H9 (cell line): ENCODE results near the gene NEB. TPM values are rescaled to one million over a fixed set of nuclear protein-coding genes. Genes with fewer than 3 reads are reported as not detected.

Source experiments
- DNase-seq: peaks from one replicate; pipeline ENCODE4 v3.0.0-alpha.2; 2017
- H2AFZ ChIP-seq: one replicate; pipeline ENCODE4 v1.6.1; 2013; ENCODE audit warnings: mild to moderate bottlenecking, low read length, control low read depth, moderate library complexity
- H2AK5ac ChIP-seq: 2 replicates; pipeline ENCODE4 v1.6.1; 2013; ENCODE audit warnings: low read length, control low read depth, mixed read lengths; ENCODE audit not compliant: insufficient read length
- H2BK120ac ChIP-seq: one replicate; pipeline ENCODE4 v1.6.1; 2013; ENCODE audit warnings: low read depth, mild to moderate bottlenecking, low read length, control low read depth, inconsistent platforms; ENCODE audit not compliant: poor library complexity, severe bottlenecking
- H2BK12ac ChIP-seq: 2 replicates; pipeline ENCODE4 v1.6.1; 2013; ENCODE audit warnings: low read length, control low read depth, mixed read lengths, low read depth; ENCODE audit not compliant: insufficient read length
- H2BK15ac ChIP-seq: 2 replicates; pipeline ENCODE4 v1.6.1; 2013; ENCODE audit warnings: low read depth, low read length, control low read depth
- H2BK20ac ChIP-seq: one replicate; pipeline ENCODE4 v1.6.1; 2013; ENCODE audit warnings: low read depth, mild to moderate bottlenecking, low read length, control low read depth, inconsistent platforms; ENCODE audit not compliant: poor library complexity, severe bottlenecking
- H2BK5ac ChIP-seq: 2 replicates; pipeline ENCODE4 v1.6.1; 2013; ENCODE audit warnings: low read length, control low read depth, mixed read lengths; ENCODE audit not compliant: insufficient read length
- H3K14ac ChIP-seq: 2 replicates; pipeline ENCODE4 v1.6.1; 2013; ENCODE audit warnings: low read length, control low read depth; ENCODE audit not compliant: insufficient read depth
- H3K18ac ChIP-seq: 2 replicates; pipeline ENCODE4 v1.6.1; 2013; ENCODE audit warnings: low read depth, mild to moderate bottlenecking, mixed read lengths, low read length, control low read depth; ENCODE audit not compliant: insufficient read length
- H3K23ac ChIP-seq: 2 replicates; pipeline ENCODE4 v1.6.1; 2013; ENCODE audit warnings: low read length, control low read depth, mixed read lengths, low read depth; ENCODE audit not compliant: insufficient read length
- H3K23me2 ChIP-seq: 2 replicates; pipeline ENCODE4 v1.6.1; 2013; ENCODE audit warnings: low read depth, mild to moderate bottlenecking, mixed read lengths, low read length, control low read depth; ENCODE audit not compliant: insufficient read length, poor library complexity, severe bottlenecking
- H3K27ac ChIP-seq: 2 replicates; pipeline ENCODE4 v1.5.1; 2013; ENCODE audit warnings: low read length, control low read depth, mixed read lengths, low read depth; ENCODE audit not compliant: insufficient read length
- H3K27me3 ChIP-seq: 2 replicates; pipeline ENCODE4 v1.6.1; 2013; ENCODE audit warnings: low read length, control low read depth, inconsistent platforms; ENCODE audit not compliant: insufficient read depth
- H3K4ac ChIP-seq: 2 replicates; pipeline ENCODE4 v1.6.1; 2013; ENCODE audit warnings: low read depth, mild to moderate bottlenecking, control low read depth, inconsistent platforms, low read length, moderate library complexity
- H3K4me1 ChIP-seq: 2 replicates; pipeline ENCODE4 v1.6.1; 2013; ENCODE audit warnings: low read length, control low read depth, inconsistent platforms; ENCODE audit not compliant: insufficient read depth
- H3K4me2 ChIP-seq: 2 replicates; pipeline ENCODE4 v1.6.1; 2013; ENCODE audit warnings: low read length, control low read depth, mixed read lengths; ENCODE audit not compliant: insufficient read length, insufficient read depth
- H3K56ac ChIP-seq: 2 replicates; pipeline ENCODE4 v1.6.1; 2013; ENCODE audit warnings: low read depth, mild to moderate bottlenecking, mixed read lengths, low read length, control low read depth; ENCODE audit not compliant: insufficient read length
- H3K79me1 ChIP-seq: 2 replicates; pipeline ENCODE4 v1.6.1; 2013; ENCODE audit warnings: low read depth, mild to moderate bottlenecking, moderate library complexity, low read length, control low read depth, inconsistent platforms; ENCODE audit not compliant: insufficient read depth, poor library complexity, severe bottlenecking
- H3K79me2 ChIP-seq: 2 replicates; pipeline ENCODE4 v1.6.1; 2013; ENCODE audit warnings: low read length, control low read depth, inconsistent platforms; ENCODE audit not compliant: insufficient read depth
- H3K9ac ChIP-seq: 2 replicates; pipeline ENCODE4 v1.6.1; 2013; ENCODE audit warnings: low read length, control low read depth, mixed read lengths; ENCODE audit not compliant: insufficient read length; ENCODE audit errors: extremely low read depth
- H3K9me3 ChIP-seq: one replicate; pipeline ENCODE4 v1.6.1; 2013; ENCODE audit warnings: low read depth, low read length, inconsistent platforms; ENCODE audit not compliant: control insufficient read depth
- H3T11ph ChIP-seq: one replicate; pipeline ENCODE4 v1.6.1; 2013; ENCODE audit warnings: mild to moderate bottlenecking, low read length, control low read depth, inconsistent platforms
- H4K20me1 ChIP-seq: one replicate; pipeline ENCODE4 v1.6.1; 2013; ENCODE audit not compliant: control insufficient read depth, insufficient read length, insufficient read depth
- H4K5ac ChIP-seq: 2 replicates; pipeline ENCODE4 v1.6.1; 2013; ENCODE audit warnings: low read depth, mild to moderate bottlenecking, mixed read lengths, low read length, control low read depth; ENCODE audit not compliant: insufficient read length
- H4K8ac ChIP-seq: replicated peaks from 2 replicates; pipeline ENCODE4 v1.6.1; 2013; ENCODE audit warnings: low read length, control low read depth, mixed read lengths, low read depth; ENCODE audit not compliant: insufficient read length
- H4K91ac ChIP-seq: 2 replicates; pipeline ENCODE4 v1.6.1; 2013; ENCODE audit warnings: low read depth, mild to moderate bottlenecking, moderate library complexity, mixed read lengths, low read length, control low read depth; ENCODE audit not compliant: insufficient read length
- H3K27ac Mint-ChIP-seq, 3 experiments: 2 replicates in 2 of 3; 3 replicates in 1 of 3; pipeline ENCODE4 v1.8.0; 2020 to 2021; ENCODE audit warnings: mixed read lengths in 3 of 3, mild to moderate bottlenecking in 1 of 3, moderate library complexity in 1 of 3
- H3K27me3 Mint-ChIP-seq: 2 replicates; pipeline ENCODE4 v1.8.0; 2021; ENCODE audit warnings: low read depth, mild to moderate bottlenecking, moderate library complexity, mixed read lengths
- H3K36me3 Mint-ChIP-seq, 3 experiments: 2 replicates in 2 of 3; 3 replicates in 1 of 3; pipeline ENCODE4 v1.8.0; 2020 to 2021; ENCODE audit warnings: low read depth in 3 of 3, mixed read lengths in 3 of 3; ENCODE audit not compliant: insufficient read depth in 1 of 3
- H3K4me1 Mint-ChIP-seq, 2 experiments: 2 replicates each; pipeline ENCODE4 v1.8.0; 2020; ENCODE audit warnings: mixed read lengths in 2 of 2
- H3K4me3 Mint-ChIP-seq, 2 experiments: 2 replicates in 1 of 2; 3 replicates in 1 of 2; pipeline ENCODE4 v1.8.0; 2020 to 2021; ENCODE audit warnings: mild to moderate bottlenecking in 2 of 2, mixed read lengths in 2 of 2, moderate library complexity in 1 of 2
- H3K9me3 Mint-ChIP-seq, 2 experiments: 2 replicates in 1 of 2; 3 replicates in 1 of 2; pipeline ENCODE4 v1.8.0; 2020; ENCODE audit warnings: mild to moderate bottlenecking in 2 of 2, mixed read lengths in 2 of 2, moderate library complexity in 1 of 2
- WGBS: extraction: QIAGEN DNeasy Blood & Tissue Kit; methylation state at CpG from one replicate; pipeline ENCODE4 v1.1.7; 2013; ENCODE audit warnings: missing lambda C conversion rate, low lambda C conversion rate, mixed read lengths; ENCODE audit not compliant: insufficient read length; ENCODE audit errors: extremely low coverage; 5-methylcytosine and 5-hydroxymethylcytosine counted together
- total RNA-seq: library from RNA; stranded (reverse); gene quantifications from 2 replicates; pipeline ENCODE4 v1.2.1, GENCODE V29; 2021
- TF ChIP-seq, protein P1 (sequence below): fragments of 200-600 bp; sonication (generic); conservative IDR thresholded peaks from 3 replicates; pipeline ENCODE4 v1.8.0; 2021; ENCODE audit warnings: antibody characterized with exemption, mild to moderate bottlenecking

Gene NEB
- total RNA-seq, 1 experiment from 2014 or later, result 0.98 TPM

DNA sequence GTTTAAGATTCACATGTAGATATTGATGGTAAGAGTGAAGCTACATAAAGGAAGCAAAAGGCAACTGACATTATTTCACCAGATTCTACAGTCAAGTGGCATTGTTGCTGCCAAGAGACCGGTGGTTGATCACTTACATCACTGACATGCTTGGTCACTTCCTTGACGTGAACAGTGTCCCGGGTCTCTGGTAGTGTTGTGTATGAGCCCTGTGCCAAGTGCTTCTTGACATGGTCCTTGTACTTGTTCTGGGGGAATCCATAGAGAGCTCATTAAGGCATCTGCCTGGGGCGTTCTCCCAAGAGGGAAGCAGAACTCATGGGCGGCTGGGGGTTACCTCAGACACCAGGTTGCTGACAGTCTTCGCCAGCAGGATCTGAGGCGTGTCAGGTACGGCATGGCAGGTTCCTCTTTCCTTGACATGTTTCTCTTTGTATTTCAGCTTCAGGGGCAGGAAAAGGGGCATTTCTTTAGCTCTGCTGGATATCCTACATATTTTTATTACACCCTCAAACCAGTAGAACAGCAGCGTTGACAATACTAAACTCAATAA, 208.4 kb downstream of the NEB start:
- Mint-ChIP-seq H3K27ac (no peak overlapping the region; a peak in 1 of 7 replicates), H3K4me1 (peaks cover 9 to 10% of the 10 kb centered on the region in 2 experiments), H3K27me3 (no peaks in the 10 kb centered on the region), H3K9me3 (no peaks in the 10 kb centered on the region), H3K4me3 (no peak overlapping the region), H3K36me3 (no peaks in the 10 kb centered on the region)
- no peak overlapping the region for H2BK12ac ChIP-seq
- H3K14ac ChIP-seq, result no peak overlapping the region
- H4K8ac ChIP-seq, result no peak overlapping the region
- no peaks in the 10 kb centered on the region for H3K23me2 ChIP-seq
- no peak overlapping the region for H2AFZ ChIP-seq
- no peak overlapping the region for H3K56ac ChIP-seq
- no peak overlapping the region for H2BK20ac ChIP-seq
- H3K4me1 ChIP-seq, result peaks cover 3% of the 10 kb centered on the region; the same call in 1 of the 2 replicates
- H3K9ac ChIP-seq, result no peak overlapping the region
- H3K79me2 ChIP-seq, result no peaks in the 10 kb centered on the region
- H2AK5ac ChIP-seq, result no peak overlapping the region
- no peak overlapping the region for H3K4me2 ChIP-seq
- H3K4ac ChIP-seq, result no peak overlapping the region
- TF ChIP-seq, protein P1, sequence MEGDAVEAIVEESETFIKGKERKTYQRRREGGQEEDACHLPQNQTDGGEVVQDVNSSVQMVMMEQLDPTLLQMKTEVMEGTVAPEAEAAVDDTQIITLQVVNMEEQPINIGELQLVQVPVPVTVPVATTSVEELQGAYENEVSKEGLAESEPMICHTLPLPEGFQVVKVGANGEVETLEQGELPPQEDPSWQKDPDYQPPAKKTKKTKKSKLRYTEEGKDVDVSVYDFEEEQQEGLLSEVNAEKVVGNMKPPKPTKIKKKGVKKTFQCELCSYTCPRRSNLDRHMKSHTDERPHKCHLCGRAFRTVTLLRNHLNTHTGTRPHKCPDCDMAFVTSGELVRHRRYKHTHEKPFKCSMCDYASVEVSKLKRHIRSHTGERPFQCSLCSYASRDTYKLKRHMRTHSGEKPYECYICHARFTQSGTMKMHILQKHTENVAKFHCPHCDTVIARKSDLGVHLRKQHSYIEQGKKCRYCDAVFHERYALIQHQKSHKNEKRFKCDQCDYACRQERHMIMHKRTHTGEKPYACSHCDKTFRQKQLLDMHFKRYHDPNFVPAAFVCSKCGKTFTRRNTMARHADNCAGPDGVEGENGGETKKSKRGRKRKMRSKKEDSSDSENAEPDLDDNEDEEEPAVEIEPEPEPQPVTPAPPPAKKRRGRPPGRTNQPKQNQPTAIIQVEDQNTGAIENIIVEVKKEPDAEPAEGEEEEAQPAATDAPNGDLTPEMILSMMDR, result no peak
- WGBS, result no CpG with 5 or more reads among the region's 9 CpGs
- H2BK120ac ChIP-seq, result no peak overlapping the region
- no peak for DNase-seq
- no peak overlapping the region for H3K27ac ChIP-seq
- H4K5ac ChIP-seq, result no peak overlapping the region
- H3K23ac ChIP-seq, result no peak overlapping the region
- no peak overlapping the region for H3K18ac ChIP-seq
- H2BK15ac ChIP-seq, result no peak overlapping the region
- H2BK5ac ChIP-seq, result no peak overlapping the region
- no peaks in the 10 kb centered on the region for H4K20me1 ChIP-seq
- H3K27me3 ChIP-seq, result no peaks in the 10 kb centered on the region
- no peak overlapping the region for H3T11ph ChIP-seq
- H3K9me3 ChIP-seq, result no peaks in the 10 kb centered on the region
- H4K91ac ChIP-seq, result no peak overlapping the region
- H3K79me1 ChIP-seq, result no peaks in the 10 kb centered on the region
